Astrocyte of the spinal cord (primary cell): Measurements from ENCODE around the gene DAZAP1.

ENCODE experiments used
- DNase-seq: peaks from one replicate; pipeline ENCODE4 v3.0.0; 2011; ENCODE audit warnings: low read depth, low spot score
- H3K4me3 ChIP-seq: 2 replicates; pipeline ENCODE4 v1.5.1; 2011; ENCODE audit warnings: low read depth, mild to moderate bottlenecking, low read length, moderate library complexity
- CTCF ChIP-seq: IDR thresholded peaks from 2 replicates; pipeline ENCODE4 v1.5.1; 2012; ENCODE audit warnings: low read depth, mild to moderate bottlenecking, low read length, inconsistent platforms
- in situ Hi-C: cut with HindIII; loops from 2 replicates; pipeline ENCODE4 v1.10.0; 2017; ENCODE audit warnings: low sequenced_read_pairs

DAZAP1 gene

GRCh38 chr19:1411255-1412191 lies 4.1 kb downstream of the DAZAP1 start:
- no peak overlapping the region for H3K4me3 ChIP-seq
- TF ChIP-seq CTCF: no peak
- in situ Hi-C loops: no loop called here
- DNase-seq: peak; percentile 45

- no peak for TF ChIP-seq CTCF
- no peak for DNase-seq
- in situ Hi-C loops: no loop called here
- no peak overlapping the region for H3K4me3 ChIP-seq
Measured at GRCh38 chr19:1412323-1412923, 5.0 kb downstream of the DAZAP1 start.

- DNase-seq: no peak
- H3K4me3 ChIP-seq: no peak overlapping the region
- no peak for TF ChIP-seq CTCF
- in situ Hi-C loops: no loop called here
Measured at GRCh38 chr19:1412995-1413800, 5.8 kb downstream of the DAZAP1 start.

GRCh38 chr19:1416014-1416841 lies 8.8 kb downstream of the DAZAP1 start:
- TF ChIP-seq CTCF: no peak
- H3K4me3 ChIP-seq: no peak overlapping the region
- in situ Hi-C loops: no loop called here
- peak; percentile 31 for DNase-seq

- no peak overlapping the region for H3K4me3 ChIP-seq
- peak; percentile 84 for DNase-seq
- no peak for TF ChIP-seq CTCF
- in situ Hi-C loops: no loop called here
Measured at GRCh38 chr19:1417145-1417544, 9.8 kb downstream of the DAZAP1 start.
